Loucy (cell line): ENCODE results near the gene TDRD5.

ENCODE experiments used
- CTCF ChIP-seq: fragments of 200-600 bp; sonication (generic); conservative IDR thresholded peaks from 2 replicates; pipeline ENCODE4 v1.5.1; 2014; ENCODE audit warnings: mild to moderate bottlenecking, antibody characterized with exemption, low read length
- EZH2phosphoT487 ChIP-seq: fragments of 200-600 bp; IDR thresholded peaks from 2 replicates; pipeline ENCODE4 v1.6.1; 2018; ENCODE audit warnings: antibody characterized with exemption, mild to moderate bottlenecking, moderate library complexity, borderline replicate concordance

GRCh38 chr1:179575497-179576314 lies 15.9 kb upstream of the TDRD5 start, which contains the start of gene NPHS2:
- TF ChIP-seq EZH2phosphoT487: no peak
- no peak for TF ChIP-seq CTCF
